ENCODE results near the gene CADPS. TPM values are rescaled to one million over a fixed set of nuclear protein-coding genes. Genes with fewer than 3 reads are reported as not detected.

CADPS gene
- total RNA-seq, 3 donors from 2014 or later (not counting 1 experiment from before 2014, with no cell fraction given): not detected

DNA sequence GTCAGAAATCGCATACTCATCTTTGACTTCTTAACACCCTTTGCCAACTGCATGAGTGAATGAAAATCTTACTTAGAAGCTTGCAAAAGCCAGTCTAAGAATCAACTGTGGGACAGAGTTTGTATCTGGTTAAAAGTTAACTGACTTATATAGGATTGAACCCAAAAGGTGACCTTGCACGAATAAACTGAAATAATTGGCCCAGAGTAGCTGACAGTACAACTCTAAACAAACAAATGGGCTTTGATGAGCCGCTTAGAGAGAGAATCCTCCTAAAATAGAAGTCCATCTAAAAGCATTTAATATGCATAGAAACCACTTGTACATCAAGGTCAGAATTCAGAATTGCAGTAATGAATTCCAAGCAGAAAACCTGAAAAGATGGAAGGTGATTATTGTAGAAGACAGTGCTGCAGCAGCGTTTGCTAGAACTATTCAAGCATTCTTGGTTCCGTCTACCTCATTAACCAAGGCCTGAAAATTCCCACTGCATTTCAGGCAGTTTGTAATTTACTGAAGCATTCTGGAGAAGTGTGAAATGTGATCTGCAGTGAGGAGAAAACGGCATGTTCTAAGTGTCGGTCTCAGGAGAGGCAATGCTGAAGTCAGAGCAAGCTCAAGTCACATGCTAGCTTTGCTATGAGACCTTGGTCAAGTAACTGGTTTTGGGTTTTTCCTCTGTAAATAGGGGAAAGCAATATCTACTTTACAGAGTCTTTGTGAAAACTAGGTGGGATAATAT, 103.7 kb downstream of the CADPS start:
- DNase-seq: no peak
- Histone ChIP-seq H3K27me3 (ENCODE audit: control insufficient read depth, insufficient read depth, low read length) (no peaks in the 10 kb centered on the region), H3K27ac (ENCODE audit: low read length) (no peak overlapping the region), H3K36me3 (ENCODE audit: control insufficient read depth, insufficient read depth, low read length) (no peaks in the 10 kb centered on the region), H3K4me1 (ENCODE audit: control insufficient read depth, insufficient read depth, low read length) (no peaks in the 10 kb centered on the region), H3K4me3 (ENCODE audit: low read length) (no peak overlapping the region), H3K9me3 (ENCODE audit: control insufficient read depth, insufficient read depth, low read length) (peaks cover 4% of the 10 kb centered on the region)
- WGBS (ENCODE audit: insufficient coverage): 88% methylated on average over 7 of the region's 7 CpGs
- Mint-ChIP-seq H3K4me1 (no peaks in the 10 kb centered on the region), H3K9me3 (peaks cover 11 to 15% of the 10 kb centered on the region in 2 donors), H3K27me3 (ENCODE audit: low read depth in 2 of 2) (no peaks in the 10 kb centered on the region), H3K4me3 (no peak overlapping the region), H3K27ac (no peak overlapping the region), H3K36me3 (no peaks in the 10 kb centered on the region)
- intact Hi-C loops (cut with micrococcal nuclease): no loop called here
- no peak for ATAC-seq
- TF ChIP-seq, protein P1, sequence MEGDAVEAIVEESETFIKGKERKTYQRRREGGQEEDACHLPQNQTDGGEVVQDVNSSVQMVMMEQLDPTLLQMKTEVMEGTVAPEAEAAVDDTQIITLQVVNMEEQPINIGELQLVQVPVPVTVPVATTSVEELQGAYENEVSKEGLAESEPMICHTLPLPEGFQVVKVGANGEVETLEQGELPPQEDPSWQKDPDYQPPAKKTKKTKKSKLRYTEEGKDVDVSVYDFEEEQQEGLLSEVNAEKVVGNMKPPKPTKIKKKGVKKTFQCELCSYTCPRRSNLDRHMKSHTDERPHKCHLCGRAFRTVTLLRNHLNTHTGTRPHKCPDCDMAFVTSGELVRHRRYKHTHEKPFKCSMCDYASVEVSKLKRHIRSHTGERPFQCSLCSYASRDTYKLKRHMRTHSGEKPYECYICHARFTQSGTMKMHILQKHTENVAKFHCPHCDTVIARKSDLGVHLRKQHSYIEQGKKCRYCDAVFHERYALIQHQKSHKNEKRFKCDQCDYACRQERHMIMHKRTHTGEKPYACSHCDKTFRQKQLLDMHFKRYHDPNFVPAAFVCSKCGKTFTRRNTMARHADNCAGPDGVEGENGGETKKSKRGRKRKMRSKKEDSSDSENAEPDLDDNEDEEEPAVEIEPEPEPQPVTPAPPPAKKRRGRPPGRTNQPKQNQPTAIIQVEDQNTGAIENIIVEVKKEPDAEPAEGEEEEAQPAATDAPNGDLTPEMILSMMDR (IDR thresholded peaks at IDR 0.05): no peak

DNA sequence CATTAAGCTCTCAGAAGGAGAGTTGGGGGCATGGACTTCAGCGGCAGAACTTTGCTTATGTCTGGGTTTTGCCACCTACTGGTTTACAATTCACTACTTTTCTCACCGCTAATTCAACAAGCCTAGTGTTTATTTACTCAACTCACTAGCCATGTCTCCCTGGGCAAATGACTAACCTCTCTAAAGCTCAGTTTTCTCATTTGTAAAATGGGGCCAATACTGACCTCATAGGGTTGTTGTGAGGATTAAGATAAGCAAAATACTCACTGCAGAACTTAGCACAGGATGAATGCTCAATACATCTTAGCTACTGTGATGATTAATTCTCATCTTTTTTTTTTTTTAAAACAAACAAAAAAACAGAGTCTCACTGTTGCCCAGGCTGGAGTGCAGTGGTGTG, 106.3 kb downstream of the CADPS start:
- Histone ChIP-seq H3K4me1 (ENCODE audit: control insufficient read depth, insufficient read depth, low read length) (no peaks in the 10 kb centered on the region), H3K27me3 (ENCODE audit: control insufficient read depth, insufficient read depth, low read length) (no peaks in the 10 kb centered on the region), H3K9me3 (ENCODE audit: control insufficient read depth, insufficient read depth, low read length) (peaks cover 4% of the 10 kb centered on the region), H3K4me3 (ENCODE audit: low read length) (no peak overlapping the region), H3K27ac (ENCODE audit: low read length) (no peak overlapping the region), H3K36me3 (ENCODE audit: control insufficient read depth, insufficient read depth, low read length) (no peaks in the 10 kb centered on the region)
- ATAC-seq (no peak), DNase-seq (no peak)
- 43% methylated on average over 2 of the region's 2 CpGs for WGBS (ENCODE audit: insufficient coverage)
- H3K27me3 Mint-ChIP-seq (ENCODE audit: low read depth in 2 of 2): no peaks in the 10 kb centered on the region
- H3K27ac Mint-ChIP-seq: no peak overlapping the region
- H3K4me3 Mint-ChIP-seq: no peak overlapping the region
- intact Hi-C loops (cut with micrococcal nuclease): no loop called here
- H3K4me1 Mint-ChIP-seq: no peaks in the 10 kb centered on the region
- TF ChIP-seq, protein P1 (IDR thresholded peaks at IDR 0.05): no peak
- H3K9me3 Mint-ChIP-seq: peaks cover 10% of the 10 kb centered on the region in 2 donors
- no peaks in the 10 kb centered on the region for H3K36me3 Mint-ChIP-seq

DNA sequence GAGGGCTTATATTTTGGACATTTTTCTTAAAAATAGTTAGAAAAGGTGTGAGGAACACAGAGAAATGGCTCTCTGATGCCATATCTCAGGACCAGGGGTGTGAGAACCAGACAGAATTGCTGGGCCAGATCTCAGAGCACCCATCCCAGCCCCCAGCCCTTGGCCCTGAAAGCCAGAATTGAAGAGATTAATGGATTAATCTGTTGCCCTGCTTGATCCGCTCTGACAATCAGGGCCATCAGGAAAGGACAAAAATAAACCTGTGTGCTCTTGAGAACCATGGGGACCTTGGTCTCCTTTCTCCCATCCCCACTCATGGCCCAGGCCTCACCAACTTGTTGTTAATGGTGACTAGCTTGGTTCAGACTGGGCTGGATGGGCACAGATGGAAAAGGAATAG, 113.5 kb downstream of the CADPS start:
- Mint-ChIP-seq H3K4me1 (no peaks in the 10 kb centered on the region), H3K27me3 (ENCODE audit: low read depth in 2 of 2) (no peaks in the 10 kb centered on the region), H3K36me3 (no peaks in the 10 kb centered on the region), H3K4me3 (no peak overlapping the region), H3K9me3 (peaks cover 6 to 7% of the 10 kb centered on the region in 2 donors), H3K27ac (no peak overlapping the region)
- Histone ChIP-seq H3K27ac (ENCODE audit: low read length) (no peak overlapping the region), H3K4me3 (ENCODE audit: low read length) (no peak overlapping the region), H3K36me3 (ENCODE audit: control insufficient read depth, insufficient read depth, low read length) (no peaks in the 10 kb centered on the region), H3K4me1 (ENCODE audit: control insufficient read depth, insufficient read depth, low read length) (no peaks in the 10 kb centered on the region), H3K27me3 (ENCODE audit: control insufficient read depth, insufficient read depth, low read length) (no peaks in the 10 kb centered on the region), H3K9me3 (ENCODE audit: control insufficient read depth, insufficient read depth, low read length) (peaks cover 2% of the 10 kb centered on the region)
- no peak for DNase-seq
- 60% methylated on average over 1 of the region's 1 CpG for WGBS (ENCODE audit: insufficient coverage)
- intact Hi-C loops (cut with micrococcal nuclease): no loop called here
- no peak for ATAC-seq
- TF ChIP-seq, protein P1 (IDR thresholded peaks at IDR 0.05): no peak

DNA sequence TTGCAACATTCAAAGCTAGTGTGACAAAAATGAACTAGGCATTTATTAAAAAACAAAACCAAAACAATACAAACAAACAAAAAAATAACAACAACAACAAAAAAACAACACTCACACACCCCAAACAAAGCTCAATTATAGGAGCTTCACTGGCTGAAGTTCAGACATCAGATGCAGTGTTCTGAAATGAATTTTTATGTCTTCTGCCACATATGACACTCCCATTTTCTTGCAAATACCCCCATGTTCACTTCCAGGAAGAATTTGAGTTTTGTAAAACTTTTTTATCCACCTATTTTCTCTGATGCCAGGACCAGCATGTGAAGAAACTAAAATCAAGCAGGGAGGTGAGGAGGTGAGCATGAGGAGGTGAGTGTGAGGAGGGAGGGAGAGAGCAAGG, 113.9 kb downstream of the CADPS start:
- H3K36me3 ChIP-seq (ENCODE audit: control insufficient read depth, insufficient read depth, low read length): no peaks in the 10 kb centered on the region
- TF ChIP-seq, protein P1 (IDR thresholded peaks at IDR 0.05): no peak
- H3K27me3 ChIP-seq (ENCODE audit: control insufficient read depth, insufficient read depth, low read length): no peaks in the 10 kb centered on the region
- H3K4me3 Mint-ChIP-seq: no peak overlapping the region
- peaks cover 2% of the 10 kb centered on the region for H3K9me3 ChIP-seq (ENCODE audit: control insufficient read depth, insufficient read depth, low read length)
- H3K4me3 ChIP-seq (ENCODE audit: low read length): no peak overlapping the region
- no peaks in the 10 kb centered on the region for H3K36me3 Mint-ChIP-seq
- DNase-seq (no peak), ATAC-seq (no peak)
- H3K4me1 ChIP-seq (ENCODE audit: control insufficient read depth, insufficient read depth, low read length): no peaks in the 10 kb centered on the region
- H3K27ac Mint-ChIP-seq: no peak overlapping the region
- H3K9me3 Mint-ChIP-seq: peaks cover 8 to 9% of the 10 kb centered on the region in 2 donors
- intact Hi-C loops (cut with micrococcal nuclease): no loop called here
- no peaks in the 10 kb centered on the region for H3K27me3 Mint-ChIP-seq (ENCODE audit: low read depth in 2 of 2)
- H3K4me1 Mint-ChIP-seq: no peaks in the 10 kb centered on the region
- no peak overlapping the region for H3K27ac ChIP-seq (ENCODE audit: low read length)

All from natural killer cell (primary cell).